ENCODE results near the gene ASS1. TPM values are rescaled to one million over a fixed set of nuclear protein-coding genes. Genes with fewer than 3 reads are reported as not detected.

Gene ASS1
- total and polyA plus RNA-seq, 2 of the 13 experiments (the other 11 are each of a cell fraction or from before 2014, with no cell fraction given): 77.6 to 122 TPM

- no peaks in the 10 kb centered on the region for H3K79me2 ChIP-seq (ENCODE audit: insufficient read depth, low read length)
- H3K27me3 ChIP-seq (ENCODE audit: control insufficient read depth in 1 of 2, insufficient read depth in 2 of 2, low read length in 2 of 2): no peaks in the 10 kb centered on the region
- H3K4me2 ChIP-seq (ENCODE audit: low read depth, low read length): no peak overlapping the region
- H2AFZ ChIP-seq (ENCODE audit: low read length): no peak overlapping the region
- H3K4me1 ChIP-seq (ENCODE audit: insufficient read depth, low read length): no peaks in the 10 kb centered on the region
- peaks cover 0 to 3% of the 10 kb centered on the region in 2 experiments; a peak in 1 of 5 replicates for H3K36me3 ChIP-seq (replicated peaks in 1 of 2; ENCODE audit: control insufficient read depth in 1 of 2, insufficient read depth in 2 of 2, low read length in 2 of 2)
- 86% methylated on average over 4 of the region's 4 CpGs for WGBS (ENCODE audit: low lambda C conversion rate)
- no peak overlapping the region for H3K4me3 ChIP-seq (replicated peaks in 1 of 3; ENCODE audit: insufficient read depth in 1 of 3, low read depth in 2 of 3, low read length in 3 of 3)
- ChIA-PET CTCF (ENCODE audit: low intra/inter-chr PET ratio, low total read pairs) (no interaction called here), POLR2A (no interaction called here)
- no peaks in the 10 kb centered on the region for H3K9me3 ChIP-seq (ENCODE audit: low read length)
- no peak for TF ChIP-seq HDAC6 (IDR thresholded peaks at IDR 0.05; ENCODE audit: low read depth, low read length)
- no peak for TF ChIP-seq NONO (IDR thresholded peaks at IDR 0.05)
- TF ChIP-seq NONO (CRISPR knock-in tag; conservative IDR thresholded peaks at IDR 0.05): no peak
- no peak for TF ChIP-seq RBAK (CRISPR knock-in tag; IDR thresholded peaks at IDR 0.05)
- TF ChIP-seq ZNF232 (CRISPR knock-in tag; IDR thresholded peaks at IDR 0.05; ENCODE audit: borderline replicate concordance): no peak
- no peak for TF ChIP-seq ATF2 (CRISPR knock-in tag; IDR thresholded peaks at IDR 0.05)
- no peak for TF ChIP-seq TEAD3 (CRISPR knock-in tag; optimal IDR thresholded peaks at IDR 0.05; ENCODE audit: borderline replicate concordance)
- H4K20me1 ChIP-seq (ENCODE audit: insufficient read depth, low read length): no peaks in the 10 kb centered on the region
- H3K9ac ChIP-seq (ENCODE audit: insufficient read depth, low read depth, low read length): no peak overlapping the region
- no peak for ATAC-seq
- no peak for FAIRE-seq
- H3K27ac ChIP-seq (ENCODE audit: extremely low read length, insufficient read depth, low read length): no peak overlapping the region
- in situ Hi-C loops (cut with HindIII; ENCODE audit: extremely low pct_ligation_motif_present, low pct_unique_long_range_greater_than_20kb) (no loop called here), intact Hi-C loops (cut with micrococcal nuclease; ENCODE audit: unreplicated experiment) (no loop called here)
- DNase-seq (ENCODE audit: low spot score): no peak
- BruUV-seq (replicated peaks): no TSS peak
Observed at GRCh38 chr9:130468566-130468965, 23.8 kb downstream of the ASS1 start.

- Histone ChIP-seq H3K9ac (ENCODE audit: insufficient read depth, low read depth, low read length) (no peak overlapping the region), H3K79me2 (ENCODE audit: insufficient read depth, low read length) (no peaks in the 10 kb centered on the region), H3K36me3 (replicated peaks in 1 of 2; ENCODE audit: control insufficient read depth in 1 of 2, insufficient read depth in 2 of 2, low read length in 2 of 2) (0 out of 5 replicates have a peak, but pooled peaks cover 0 to 3% of the 10 kb centered on the region in 2 experiments), H3K9me3 (ENCODE audit: low read length) (no peaks in the 10 kb centered on the region), H2AFZ (ENCODE audit: low read length) (no peak overlapping the region), H3K27ac (ENCODE audit: extremely low read length, insufficient read depth, low read length) (no peak overlapping the region), H4K20me1 (ENCODE audit: insufficient read depth, low read length) (no peaks in the 10 kb centered on the region), H3K4me2 (ENCODE audit: low read depth, low read length) (no peak overlapping the region), H3K4me1 (ENCODE audit: insufficient read depth, low read length) (no peaks in the 10 kb centered on the region), H3K27me3 (ENCODE audit: control insufficient read depth in 1 of 2, insufficient read depth in 2 of 2, low read length in 2 of 2) (no peaks in the 10 kb centered on the region), H3K4me3 (replicated peaks in 1 of 3; ENCODE audit: insufficient read depth in 1 of 3, low read depth in 2 of 3, low read length in 3 of 3) (no peak overlapping the region)
- ChIA-PET POLR2A (no interaction called here), CTCF (ENCODE audit: low intra/inter-chr PET ratio, low total read pairs) (interaction anchor here (1.0 kb wide), 1 partner anchor 10 kb away, joined by 3 read pairs; no protein-coding TSS in a partner anchor)
- FAIRE-seq: no peak
- DNase-seq (ENCODE audit: low spot score): no peak
- in situ Hi-C loops (cut with HindIII; ENCODE audit: extremely low pct_ligation_motif_present, low pct_unique_long_range_greater_than_20kb): no loop called here
- intact Hi-C loops (cut with micrococcal nuclease; ENCODE audit: unreplicated experiment): no loop called here
- 80% methylated on average over 1 of the region's 10 CpGs for WGBS (ENCODE audit: low lambda C conversion rate)
- BruUV-seq (replicated peaks): no TSS peak
- no peak for ATAC-seq
- TF ChIP-seq HIC2 (CRISPR knock-in tag; IDR thresholded peaks at IDR 0.05; ENCODE audit: low read depth) (no peak), ZHX2 (IDR thresholded peaks at IDR 0.05; ENCODE audit: low read depth) (no peak), ZHX2 (CRISPR knock-in tag; IDR thresholded peaks at IDR 0.05; ENCODE audit: borderline replicate concordance) (no peak)
Observed at GRCh38 chr9:130470269-130470668, 25.5 kb downstream of the ASS1 start.

Measured in HepG2 (cell line).